ENCODE measurements around the gene PEX26. TPM values are rescaled to one million over a fixed set of nuclear protein-coding genes. Genes with fewer than 3 reads are reported as not detected.
A peak's percentile ranks its signal among the peaks of the same experiment; 100 is the strongest.

PEX26 gene
- total and polyA plus RNA-seq, 4 donors: 16.9 to 36.9 (median 19.5) TPM

GRCh38 chr22:18057568-18058209 is 20.1 kb upstream of the PEX26 start:
- no peak for TF ChIP-seq CTCF (IDR thresholded peaks at IDR 0.05; ENCODE audit: control extremely low read depth, extremely low read depth)
- DNase-seq (peak in 1 of 3 donors; percentile 46), ATAC-seq (ENCODE audit: insufficient read depth, low FRiP score) (no peak)
- no peaks in the 10 kb centered on the region for H3K27me3 ChIP-seq (ENCODE audit: control insufficient read depth in 3 of 3, insufficient read depth in 3 of 3, low read length in 2 of 3)
- WGBS, 2 donors: 67 to 74% methylated on average over 4 of the region's 4 CpGs
- H3K4me1 ChIP-seq (ENCODE audit: control insufficient read depth in 5 of 5, insufficient read depth in 5 of 5, low read length in 5 of 5): peaks cover 0 to 13% (median 9%) of the 10 kb centered on the region in 5 donors
- H3K36me3 ChIP-seq (ENCODE audit: control insufficient read depth in 4 of 4, insufficient read depth in 4 of 4, low read length in 4 of 4): no peaks in the 10 kb centered on the region
- H3K9ac ChIP-seq (ENCODE audit: insufficient read depth in 1 of 2, low read length in 2 of 2): no peak overlapping the region
- H3K9me3 ChIP-seq (ENCODE audit: control insufficient read depth in 4 of 4, insufficient read depth in 3 of 4, low read length in 3 of 4): peaks cover 0 to 2% (median 0%) of the 10 kb centered on the region in 4 donors
- H3K27ac ChIP-seq (ENCODE audit: low read depth in 1 of 2, low read length in 1 of 2): no peak overlapping the region
- H3K4me3 ChIP-seq: no peak overlapping the region

- Histone ChIP-seq H3K4me3 (no peak overlapping the region), H3K27me3 (ENCODE audit: control insufficient read depth in 3 of 3, insufficient read depth in 3 of 3, low read length in 2 of 3) (no peaks in the 10 kb centered on the region), H3K4me1 (ENCODE audit: control insufficient read depth in 5 of 5, insufficient read depth in 5 of 5, low read length in 5 of 5) (peaks cover 0 to 13% (median 9%) of the 10 kb centered on the region in 5 donors), H3K9ac (ENCODE audit: insufficient read depth in 1 of 2, low read length in 2 of 2) (no peak overlapping the region), H3K27ac (ENCODE audit: low read depth in 1 of 2, low read length in 1 of 2) (no peak overlapping the region), H3K36me3 (ENCODE audit: control insufficient read depth in 4 of 4, insufficient read depth in 4 of 4, low read length in 4 of 4) (no peaks in the 10 kb centered on the region), H3K9me3 (ENCODE audit: control insufficient read depth in 4 of 4, insufficient read depth in 3 of 4, low read length in 3 of 4) (peaks cover 0 to 2% (median 0%) of the 10 kb centered on the region in 4 donors)
- no peak for TF ChIP-seq CTCF (IDR thresholded peaks at IDR 0.05; ENCODE audit: control extremely low read depth, extremely low read depth)
- ATAC-seq (ENCODE audit: insufficient read depth, low FRiP score) (no peak), DNase-seq (no peak)
- WGBS, 2 donors: 93 to 97% methylated on average over 7 of the region's 7 CpGs
Observed at GRCh38 chr22:18058371-18059093, 19.3 kb upstream of the PEX26 start.

GRCh38 chr22:18059094-18059417 is 18.7 kb upstream of the PEX26 start:
- Histone ChIP-seq H3K9ac (ENCODE audit: insufficient read depth in 1 of 2, low read length in 2 of 2) (no peak overlapping the region), H3K27ac (ENCODE audit: low read depth in 1 of 2, low read length in 1 of 2) (no peak overlapping the region), H3K9me3 (ENCODE audit: control insufficient read depth in 4 of 4, insufficient read depth in 3 of 4, low read length in 3 of 4) (peaks cover 0 to 2% (median 0%) of the 10 kb centered on the region in 4 donors), H3K36me3 (ENCODE audit: control insufficient read depth in 4 of 4, insufficient read depth in 4 of 4, low read length in 4 of 4) (no peaks in the 10 kb centered on the region), H3K27me3 (ENCODE audit: control insufficient read depth in 3 of 3, insufficient read depth in 3 of 3, low read length in 2 of 3) (no peaks in the 10 kb centered on the region), H3K4me1 (ENCODE audit: control insufficient read depth in 5 of 5, insufficient read depth in 5 of 5, low read length in 5 of 5) (peaks cover 0 to 13% (median 9%) of the 10 kb centered on the region in 5 donors), H3K4me3 (no peak overlapping the region)
- 84 to 85% methylated on average over 5 of the region's 5 CpGs for WGBS, 2 donors
- DNase-seq (no peak), ATAC-seq (ENCODE audit: insufficient read depth, low FRiP score) (no peak)
- no peak for TF ChIP-seq CTCF (IDR thresholded peaks at IDR 0.05; ENCODE audit: control extremely low read depth, extremely low read depth)
